AG04450 (cell line): ENCODE results near the gene CD164. TPM values are rescaled to one million over a fixed set of nuclear protein-coding genes. Genes with fewer than 3 reads are reported as not detected.

Source experiments
- CTCF ChIA-PET: fragments of 300-600, 350-600 bp; formaldehyde crosslinking; extraction: SDS; loops from one replicate; lab custom pipeline; 2022; ENCODE audit warnings: antibody characterized with exemption, inconsistent platforms; lab: Charles Lee
- POLR2A ChIA-PET: fragments of 350-600 bp; formaldehyde crosslinking; extraction: SDS; loops from one replicate; lab custom pipeline; 2021; ENCODE audit warnings: antibody characterized with exemption, inconsistent platforms; lab: Yijun Ruan, JAX
- DNase-seq: peaks from one replicate; pipeline ENCODE4 v3.0.0-alpha.2; 2011; ENCODE audit warnings: low read depth, low spot score
- H3K27ac ChIP-seq: one replicate; pipeline ENCODE4 v1.5.1; 2012; ENCODE audit warnings: low read depth, low read length, control low read depth
- H3K27me3 ChIP-seq: one replicate; pipeline ENCODE4 v1.6.0; 2012; ENCODE audit warnings: low read length; ENCODE audit not compliant: control insufficient read depth, insufficient read depth
- H3K4me3 ChIP-seq: 2 replicates; pipeline ENCODE4 v1.5.1; 2011; ENCODE audit warnings: mild to moderate bottlenecking, low read depth, low read length, control low read depth
- H3K9me3 ChIP-seq: 2 replicates; pipeline ENCODE4 v1.5.1; 2012; ENCODE audit warnings: low read length; ENCODE audit not compliant: control insufficient read depth, insufficient read depth
- polyA plus RNA-seq: library from polyadenylated mRNA; depleted of rRNA; stranded (reverse); fragments of >200 nt; gene quantifications from 2 replicates; pipeline ENCODE4 v1.2.3, GENCODE V29; 2011
- TF ChIP-seq, protein P1 (sequence below): IDR thresholded peaks from 2 replicates; pipeline ENCODE4 v1.5.1; 2011; ENCODE audit warnings: low read depth, low read length, control low read depth, inconsistent platforms

Gene CD164
- polyA plus RNA-seq, 1 experiment = 383 TPM

DNA sequence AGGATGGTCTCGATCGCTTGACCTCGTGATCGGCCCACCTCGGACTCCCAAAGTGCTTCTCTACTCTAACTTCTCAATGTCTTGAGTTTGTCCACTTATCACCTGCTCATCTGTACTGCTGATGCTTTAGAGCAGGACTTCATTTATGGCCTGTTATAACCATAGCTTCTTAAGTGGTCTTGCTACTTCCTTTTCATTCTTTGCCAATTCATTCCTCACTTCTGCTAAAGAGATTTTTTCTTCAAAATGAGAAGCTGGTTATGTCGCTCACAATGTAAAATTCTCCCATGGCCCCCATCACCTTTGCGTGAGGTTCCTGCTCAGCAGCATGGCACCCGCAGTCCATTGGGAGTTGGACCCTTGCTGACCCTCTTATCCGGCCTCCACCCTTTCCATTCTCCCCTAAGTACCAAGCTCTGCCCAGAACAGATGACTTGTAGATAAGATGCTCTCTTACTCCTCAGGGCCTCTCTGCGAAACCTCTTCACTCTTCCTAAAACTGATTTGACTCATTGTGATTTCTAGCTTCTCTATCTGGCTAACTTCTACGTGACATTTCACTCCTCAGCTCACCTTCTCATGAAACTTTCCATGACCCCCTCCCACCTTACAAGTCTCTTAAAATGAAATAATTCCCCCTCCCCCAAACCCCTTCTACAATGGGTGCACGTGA, 13.9 kb upstream of the CD164 start:
- CTCF ChIA-PET = interaction anchor here (0.6 to 3.4 kb wide), 9 partner anchors 12 to 1241 kb away, joined by 3 to 26 read pairs (median 3); partner anchors contain the start of gene SESN1
- DNase-seq = no peak
- POLR2A ChIA-PET = no interaction called here
- Histone ChIP-seq H3K4me3 (no peak overlapping the region), H3K27me3 (peaks cover 7% of the 10 kb centered on the region), H3K27ac (no peak overlapping the region), H3K9me3 (no peaks in the 10 kb centered on the region)
- TF ChIP-seq, protein P1, sequence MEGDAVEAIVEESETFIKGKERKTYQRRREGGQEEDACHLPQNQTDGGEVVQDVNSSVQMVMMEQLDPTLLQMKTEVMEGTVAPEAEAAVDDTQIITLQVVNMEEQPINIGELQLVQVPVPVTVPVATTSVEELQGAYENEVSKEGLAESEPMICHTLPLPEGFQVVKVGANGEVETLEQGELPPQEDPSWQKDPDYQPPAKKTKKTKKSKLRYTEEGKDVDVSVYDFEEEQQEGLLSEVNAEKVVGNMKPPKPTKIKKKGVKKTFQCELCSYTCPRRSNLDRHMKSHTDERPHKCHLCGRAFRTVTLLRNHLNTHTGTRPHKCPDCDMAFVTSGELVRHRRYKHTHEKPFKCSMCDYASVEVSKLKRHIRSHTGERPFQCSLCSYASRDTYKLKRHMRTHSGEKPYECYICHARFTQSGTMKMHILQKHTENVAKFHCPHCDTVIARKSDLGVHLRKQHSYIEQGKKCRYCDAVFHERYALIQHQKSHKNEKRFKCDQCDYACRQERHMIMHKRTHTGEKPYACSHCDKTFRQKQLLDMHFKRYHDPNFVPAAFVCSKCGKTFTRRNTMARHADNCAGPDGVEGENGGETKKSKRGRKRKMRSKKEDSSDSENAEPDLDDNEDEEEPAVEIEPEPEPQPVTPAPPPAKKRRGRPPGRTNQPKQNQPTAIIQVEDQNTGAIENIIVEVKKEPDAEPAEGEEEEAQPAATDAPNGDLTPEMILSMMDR = no peak

DNA sequence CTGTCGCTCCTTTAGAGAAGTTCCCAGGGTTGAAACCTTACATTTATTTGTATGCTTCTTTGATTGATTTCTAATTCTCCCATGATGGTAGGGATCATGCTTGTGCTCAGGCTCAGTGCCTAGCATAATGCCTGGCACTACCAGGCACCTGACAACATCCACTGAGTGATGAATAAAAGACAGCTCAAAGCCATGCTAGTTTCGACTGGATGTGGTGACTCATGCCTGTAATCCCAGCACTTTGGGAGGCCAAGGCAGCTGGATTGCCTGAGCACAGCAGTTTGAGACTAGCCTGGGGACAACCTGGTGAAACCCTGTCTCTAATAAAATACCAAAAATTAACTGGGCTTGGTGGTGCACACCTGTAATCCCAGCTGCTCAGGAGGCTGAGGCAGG, 11.6 kb upstream of the CD164 start:
- Histone ChIP-seq H3K27ac (no peak overlapping the region), H3K27me3 (peaks cover 7% of the 10 kb centered on the region), H3K9me3 (no peaks in the 10 kb centered on the region), H3K4me3 (no peak overlapping the region)
- no peak for DNase-seq
- POLR2A ChIA-PET = no interaction called here
- CTCF ChIA-PET = interaction anchor here (1.4 kb wide), 1 partner anchor 11 kb away, joined by 3 read pairs; no protein-coding TSS in a partner anchor
- TF ChIP-seq, protein P1 = no peak

DNA sequence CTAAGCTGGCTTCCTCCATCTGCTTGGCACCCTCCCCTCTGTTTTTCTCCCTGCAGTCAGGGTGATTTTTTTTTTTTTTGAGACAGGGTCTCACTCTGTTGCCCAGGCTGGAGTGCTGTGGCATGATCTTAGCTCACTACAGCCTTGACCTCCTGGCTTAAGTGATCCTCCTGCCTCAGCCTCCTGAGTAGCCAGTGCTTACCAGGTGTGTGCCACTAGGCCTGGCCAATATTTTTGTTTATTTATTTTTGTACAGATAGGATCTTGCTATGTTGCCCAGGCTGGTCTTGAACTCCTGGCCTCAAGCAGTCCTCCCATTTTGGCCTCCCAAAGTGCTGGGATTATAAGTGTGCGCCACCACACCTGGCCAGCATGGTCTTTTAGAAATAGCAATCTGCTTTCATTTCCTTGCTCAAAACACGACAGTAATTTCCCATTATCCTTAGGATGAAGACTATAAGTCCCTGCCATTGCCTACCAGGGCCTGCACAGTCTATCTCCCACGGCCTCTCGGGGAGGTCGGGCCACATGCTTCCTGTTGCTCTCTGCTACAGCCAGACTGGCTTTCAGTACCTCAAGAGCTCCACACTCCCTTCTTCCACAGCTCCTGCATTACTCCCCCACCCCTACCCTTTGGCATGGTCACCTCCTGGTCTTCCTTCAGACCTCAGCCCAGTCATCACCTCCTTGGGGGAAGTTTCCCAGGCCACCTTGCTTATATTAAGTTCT, 11.1 kb upstream of the CD164 start:
- Histone ChIP-seq H3K27me3 (peaks cover 7% of the 10 kb centered on the region), H3K9me3 (no peaks in the 10 kb centered on the region), H3K4me3 (no peak overlapping the region), H3K27ac (no peak overlapping the region)
- TF ChIP-seq, protein P1 = no peak
- ChIA-PET CTCF (interaction anchor here (1.4 kb wide), 1 partner anchor 10 kb away, joined by 3 read pairs; no protein-coding TSS in a partner anchor), POLR2A (interaction anchor here (0.6 kb wide), 2 partner anchors 11 to 587 kb away, joined by 3 to 4 read pairs; partner anchors contain the start of gene CD164)
- DNase-seq = no peak

DNA sequence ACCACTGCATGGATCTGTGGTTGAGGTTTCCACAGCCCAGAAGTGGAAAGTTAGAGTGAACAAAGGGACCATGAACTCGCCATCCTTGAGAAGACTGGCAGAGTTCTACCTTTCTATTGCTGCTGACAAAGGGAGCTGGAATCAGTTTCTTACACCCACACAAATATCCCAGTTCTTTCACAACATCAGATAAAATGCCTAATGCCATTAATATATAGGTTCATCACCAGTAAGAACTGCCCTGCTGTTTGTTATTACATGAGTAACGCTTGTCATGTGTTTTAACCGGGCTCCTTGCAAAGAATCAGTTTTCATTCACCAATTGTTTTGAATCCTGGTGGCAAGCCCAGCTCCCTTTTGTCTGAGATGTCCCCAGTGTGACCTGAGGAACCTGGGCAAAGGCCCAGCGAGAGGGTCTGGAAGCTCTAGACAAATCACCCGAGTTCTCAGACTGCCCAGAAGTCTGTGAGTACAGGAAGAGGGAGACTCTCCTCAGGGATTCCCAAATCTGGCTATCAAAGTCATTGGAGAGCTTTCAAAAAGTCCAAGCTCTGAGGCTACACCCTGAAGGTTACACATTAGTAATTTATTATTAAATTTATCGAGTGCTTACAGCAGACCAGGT, 7.5 kb upstream of the CD164 start:
- no peaks in the 10 kb centered on the region for H3K9me3 ChIP-seq
- CTCF ChIA-PET = interaction anchor here (2.4 kb wide), 1 partner anchor 202 kb away, joined by 10 read pairs; no protein-coding TSS in a partner anchor
- H3K27ac ChIP-seq = no peak overlapping the region
- TF ChIP-seq, protein P1 = no peak
- H3K4me3 ChIP-seq = no peak overlapping the region
- DNase-seq = no peak
- POLR2A ChIA-PET = interaction anchor here (1.2 kb wide), 1 partner anchor 296 kb away, joined by 3 read pairs; the partner anchor contains the start of gene SESN1
- peaks cover 7% of the 10 kb centered on the region for H3K27me3 ChIP-seq
